Mucosa of stomach (tissue), 1 donor: Measurements from ENCODE around the gene NFATC3.

Experiments used
- H3K27me3 ChIP-seq: one replicate; pipeline ENCODE4 v1.7.0; 2013; ENCODE audit warnings: mild to moderate bottlenecking, low read length; ENCODE audit not compliant: control insufficient read depth, insufficient read depth
- H3K36me3 ChIP-seq: one replicate; pipeline ENCODE4 v1.7.0; 2013; ENCODE audit warnings: low read length; ENCODE audit not compliant: control insufficient read depth, insufficient read depth
- H3K4me1 ChIP-seq: one replicate; pipeline ENCODE4 v1.7.0; 2013; ENCODE audit warnings: mild to moderate bottlenecking, low read length; ENCODE audit not compliant: control insufficient read depth, insufficient read depth
- H3K4me3 ChIP-seq: one replicate; pipeline ENCODE4 v1.7.0; 2013; ENCODE audit warnings: low read length
- H3K9ac ChIP-seq: one replicate; pipeline ENCODE4 v1.7.0; 2013; ENCODE audit warnings: mild to moderate bottlenecking, low read length, moderate library complexity
- H3K9me3 ChIP-seq: one replicate; pipeline ENCODE4 v1.7.0; 2013; ENCODE audit warnings: mild to moderate bottlenecking, low read length, moderate library complexity; ENCODE audit not compliant: control insufficient read depth
- donor health status: Pancreatic carcinoma.

The NFATC3 gene

DNA sequence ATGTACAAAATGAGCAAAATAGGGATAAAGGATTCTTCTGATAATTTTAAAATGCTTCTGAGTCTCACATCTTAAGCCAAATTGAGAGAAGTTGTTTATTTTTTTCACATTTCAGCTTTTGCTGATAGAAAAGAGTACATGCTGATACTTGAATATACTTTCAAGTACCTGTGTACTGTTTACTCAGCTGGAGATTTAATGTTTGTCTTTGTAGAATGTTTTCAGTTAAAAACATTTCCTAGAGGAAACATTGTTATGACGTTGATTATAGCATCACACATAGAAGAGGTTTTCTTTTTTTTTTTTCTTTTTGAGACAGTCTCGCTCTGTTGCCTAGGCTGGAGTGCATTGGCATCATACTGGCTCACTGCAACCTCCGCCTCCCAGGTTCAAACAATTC lies 131.1 kb downstream of the NFATC3 start:
- no peaks in the 10 kb centered on the region for H3K4me1 ChIP-seq
- H3K9ac ChIP-seq = no peak overlapping the region
- H3K27me3 ChIP-seq = no peaks in the 10 kb centered on the region

DNA sequence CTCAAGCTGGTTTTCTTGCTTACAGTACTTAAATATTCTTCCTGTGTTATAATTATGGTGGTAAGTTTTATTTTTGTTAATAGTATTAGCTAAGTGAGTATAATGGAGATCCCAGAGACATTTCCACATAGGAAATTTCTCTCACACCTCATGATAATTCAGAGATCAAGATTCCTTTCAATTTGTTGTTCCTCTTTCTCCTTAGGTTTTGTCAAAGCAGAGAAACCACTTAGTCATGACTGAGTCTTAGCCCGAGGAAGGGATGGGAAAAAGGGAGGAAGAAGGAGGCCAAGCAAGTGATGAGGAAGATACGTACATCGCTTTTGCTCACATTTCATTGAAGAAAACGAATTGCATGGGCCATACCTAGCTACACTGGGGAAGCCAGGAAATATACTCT lies 132.3 kb downstream of the NFATC3 start:
- Histone ChIP-seq H3K4me3 (no peak overlapping the region), H3K4me1 (no peaks in the 10 kb centered on the region), H3K9me3 (no peaks in the 10 kb centered on the region), H3K27me3 (no peaks in the 10 kb centered on the region), H3K36me3 (no peaks in the 10 kb centered on the region), H3K9ac (no peak overlapping the region)

More for the DNA sequence above, 131.1 kb downstream of the NFATC3 start:
- no peaks in the 10 kb centered on the region for H3K9me3 ChIP-seq
- no peak overlapping the region for H3K4me3 ChIP-seq
- no peaks in the 10 kb centered on the region for H3K36me3 ChIP-seq

DNA sequence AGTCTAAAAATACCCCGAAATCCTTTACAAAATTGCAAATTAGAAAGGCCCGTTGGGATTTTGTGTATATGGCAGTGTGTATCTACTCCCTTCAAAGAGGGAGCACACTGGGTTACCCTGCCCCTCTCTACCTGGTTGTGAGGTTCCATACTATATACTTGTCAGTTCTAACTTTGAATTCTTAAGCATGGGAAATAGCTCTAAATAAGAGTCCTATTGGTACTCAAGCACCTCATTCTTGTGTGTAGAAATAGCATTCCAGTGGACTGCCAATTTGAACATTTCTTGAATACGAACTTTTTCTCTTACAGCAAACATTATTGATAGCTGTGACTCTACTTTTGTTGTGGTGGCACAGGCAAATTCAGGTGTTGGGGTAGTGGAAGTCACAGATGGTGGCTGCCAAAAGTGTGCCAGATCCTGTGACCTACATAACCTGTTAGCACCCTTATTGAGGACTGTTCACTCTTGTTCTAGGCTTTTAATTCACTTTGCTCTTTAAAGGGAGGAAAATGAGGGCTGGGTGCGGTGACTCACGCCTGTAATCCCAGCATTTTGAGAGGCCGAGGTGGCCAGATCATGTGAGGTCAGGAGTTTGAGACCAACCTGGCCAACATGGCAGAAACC lies 134.7 kb downstream of the NFATC3 start:
- Histone ChIP-seq H3K27me3 (no peaks in the 10 kb centered on the region), H3K4me1 (no peaks in the 10 kb centered on the region), H3K4me3 (no peak overlapping the region), H3K36me3 (no peaks in the 10 kb centered on the region), H3K9me3 (no peaks in the 10 kb centered on the region), H3K9ac (no peak overlapping the region)

- H3K27me3 ChIP-seq = no peaks in the 10 kb centered on the region
- H3K36me3 ChIP-seq = no peaks in the 10 kb centered on the region
- H3K9me3 ChIP-seq = no peaks in the 10 kb centered on the region
- H3K9ac ChIP-seq = no peak overlapping the region
- H3K4me1 ChIP-seq = peaks cover 10% of the 10 kb centered on the region
- H3K4me3 ChIP-seq = no peak overlapping the region
These were observed 137.9 kb downstream of the NFATC3 start for GRCh38 chr16:68223072-68223471.

GRCh38 chr16:68226116-68226515 lies 140.9 kb downstream of the NFATC3 start:
- H3K36me3 ChIP-seq = peaks cover 10% of the 10 kb centered on the region
- H3K9me3 ChIP-seq = no peaks in the 10 kb centered on the region
- H3K4me3 ChIP-seq = no peak overlapping the region
- no peaks in the 10 kb centered on the region for H3K27me3 ChIP-seq
- H3K9ac ChIP-seq = no peak overlapping the region
- H3K4me1 ChIP-seq = peaks cover 12% of the 10 kb centered on the region

GRCh38 chr16:68227183-68227793 lies 142.1 kb downstream of the NFATC3 start:
- Histone ChIP-seq H3K36me3 (peaks cover 15% of the 10 kb centered on the region), H3K9ac (no peak overlapping the region), H3K4me1 (peaks cover 12% of the 10 kb centered on the region)

GRCh38 chr16:68227850-68228553 lies 142.8 kb downstream of the NFATC3 start:
- Histone ChIP-seq H3K4me1 (peaks cover 13% of the 10 kb centered on the region), H3K36me3 (peaks cover 16% of the 10 kb centered on the region), H3K27me3 (no peaks in the 10 kb centered on the region), H3K4me3 (no peak overlapping the region), H3K9me3 (no peaks in the 10 kb centered on the region), H3K9ac (no peak overlapping the region)

More at GRCh38 chr16:68227183-68227793, 142.1 kb downstream of the NFATC3 start:
- H3K4me3 ChIP-seq = no peak overlapping the region
- H3K9me3 ChIP-seq = no peaks in the 10 kb centered on the region
- no peaks in the 10 kb centered on the region for H3K27me3 ChIP-seq

DNA sequence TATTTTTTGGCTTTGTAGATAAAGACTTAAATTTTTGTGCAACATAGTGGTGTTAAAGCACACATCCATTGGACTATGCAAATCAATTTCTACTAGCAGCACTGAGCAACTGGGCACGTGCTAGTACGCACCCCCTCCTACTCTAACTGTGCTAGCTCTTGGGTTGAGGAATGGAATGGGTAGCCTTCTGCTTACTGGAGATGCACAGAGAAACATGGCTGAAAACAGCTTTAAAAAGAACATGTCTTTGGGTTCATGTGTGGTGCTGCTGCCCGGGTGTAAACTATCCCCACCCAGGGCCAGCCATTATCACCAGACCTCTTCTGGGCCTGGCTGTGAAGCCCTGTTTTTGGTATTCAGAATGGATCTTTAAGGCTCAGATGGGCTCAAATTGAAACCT lies 143.5 kb downstream of the NFATC3 start:
- H3K9ac ChIP-seq = no peak overlapping the region
- peaks cover 20% of the 10 kb centered on the region for H3K4me1 ChIP-seq
- no peaks in the 10 kb centered on the region for H3K27me3 ChIP-seq
- peaks cover 20% of the 10 kb centered on the region for H3K36me3 ChIP-seq
- no peaks in the 10 kb centered on the region for H3K9me3 ChIP-seq
- no peak overlapping the region for H3K4me3 ChIP-seq

GRCh38 chr16:68229431-68230175 lies 144.4 kb downstream of the NFATC3 start:
- H3K9ac ChIP-seq = no peak overlapping the region
- H3K36me3 ChIP-seq = peaks cover 20% of the 10 kb centered on the region
- peaks cover 26% of the 10 kb centered on the region for H3K4me1 ChIP-seq
- H3K9me3 ChIP-seq = no peaks in the 10 kb centered on the region
- no peaks in the 10 kb centered on the region for H3K27me3 ChIP-seq
- no peak overlapping the region for H3K4me3 ChIP-seq

DNA sequence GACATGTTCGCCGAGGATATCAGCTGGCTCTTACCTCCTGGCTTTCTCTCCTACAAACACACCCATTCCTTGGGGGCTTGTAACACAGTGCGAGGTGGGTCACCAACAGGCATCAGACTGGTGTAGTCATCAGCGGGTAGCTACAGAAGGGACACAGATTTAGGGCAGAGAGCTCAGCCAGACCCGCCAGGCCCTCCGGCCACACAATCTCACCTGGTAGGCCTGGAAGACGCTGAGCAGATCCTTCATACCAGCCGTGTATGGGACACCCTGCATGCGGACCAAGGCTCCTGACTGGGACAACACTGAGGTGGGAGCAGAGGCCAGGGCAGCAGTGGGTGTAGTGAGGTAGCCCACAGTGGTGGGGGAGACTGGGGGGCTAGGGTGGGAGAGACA lies 145.0 kb downstream of the NFATC3 start:
- Histone ChIP-seq H3K9me3 (no peaks in the 10 kb centered on the region), H3K36me3 (peaks cover 20% of the 10 kb centered on the region), H3K4me3 (no peak overlapping the region), H3K4me1 (peaks cover 30% of the 10 kb centered on the region), H3K27me3 (no peaks in the 10 kb centered on the region), H3K9ac (no peak overlapping the region)

- no peaks in the 10 kb centered on the region for H3K27me3 ChIP-seq
- H3K4me3 ChIP-seq = no peak overlapping the region
- H3K9me3 ChIP-seq = no peaks in the 10 kb centered on the region
- H3K36me3 ChIP-seq = peaks cover 20% of the 10 kb centered on the region
- H3K4me1 ChIP-seq = peaks cover 30% of the 10 kb centered on the region
- no peak overlapping the region for H3K9ac ChIP-seq
These were observed 145.8 kb downstream of the NFATC3 start for GRCh38 chr16:68230956-68231355.
